Measurements from ENCODE around the gene ENTPD2.

Gene ENTPD2

GRCh38 chr9:137078701-137079400 is 25.0 kb upstream of the ENTPD2 start:
- DNase-seq, result no peak

DNA sequence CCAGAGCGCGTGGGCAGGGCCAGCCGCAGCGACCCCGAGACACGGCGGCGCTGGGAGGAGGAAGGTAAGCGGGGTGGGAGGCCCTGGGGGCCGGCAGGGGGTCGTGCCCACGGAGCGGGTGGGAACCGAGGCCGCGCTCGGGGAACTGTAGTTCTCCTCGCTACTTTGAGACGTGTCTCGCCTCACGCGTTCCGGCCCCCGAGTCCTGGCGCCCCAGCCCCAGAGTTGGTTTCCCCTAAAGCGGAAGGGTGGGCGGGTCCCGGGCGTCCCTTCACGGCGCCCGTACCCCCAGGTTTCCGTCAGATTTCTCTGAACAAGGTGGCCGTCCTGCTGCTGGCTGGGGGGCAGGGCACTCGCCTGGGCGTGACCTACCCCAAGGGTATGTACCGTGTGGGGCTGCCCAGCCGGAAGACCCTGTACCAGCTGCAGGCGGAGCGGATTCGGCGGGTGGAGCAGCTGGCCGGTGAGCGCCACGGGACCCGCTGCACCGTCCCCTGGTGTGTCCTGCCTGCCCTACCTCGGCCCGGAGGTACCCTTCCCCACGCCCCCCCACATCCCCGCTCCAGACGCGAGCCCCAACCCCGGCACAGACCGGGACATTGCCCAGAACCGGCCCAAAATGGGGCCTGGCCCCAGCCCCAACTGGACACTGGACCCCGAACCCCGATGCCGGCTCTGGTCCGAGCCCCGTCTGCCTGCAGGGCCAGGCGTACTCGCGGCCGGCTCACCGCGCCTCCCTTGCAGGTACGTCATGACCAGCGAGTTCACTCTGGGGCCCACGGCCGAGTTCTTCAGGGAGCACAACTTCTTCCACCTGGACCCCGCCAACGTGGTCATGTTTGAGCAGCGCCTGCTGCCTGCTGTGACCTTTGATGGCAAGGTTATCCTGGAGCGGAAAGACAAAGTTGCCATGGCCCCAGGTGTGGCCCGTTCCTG is 24.2 kb upstream of the ENTPD2 start:
- DNase-seq, result no peak

DNA sequence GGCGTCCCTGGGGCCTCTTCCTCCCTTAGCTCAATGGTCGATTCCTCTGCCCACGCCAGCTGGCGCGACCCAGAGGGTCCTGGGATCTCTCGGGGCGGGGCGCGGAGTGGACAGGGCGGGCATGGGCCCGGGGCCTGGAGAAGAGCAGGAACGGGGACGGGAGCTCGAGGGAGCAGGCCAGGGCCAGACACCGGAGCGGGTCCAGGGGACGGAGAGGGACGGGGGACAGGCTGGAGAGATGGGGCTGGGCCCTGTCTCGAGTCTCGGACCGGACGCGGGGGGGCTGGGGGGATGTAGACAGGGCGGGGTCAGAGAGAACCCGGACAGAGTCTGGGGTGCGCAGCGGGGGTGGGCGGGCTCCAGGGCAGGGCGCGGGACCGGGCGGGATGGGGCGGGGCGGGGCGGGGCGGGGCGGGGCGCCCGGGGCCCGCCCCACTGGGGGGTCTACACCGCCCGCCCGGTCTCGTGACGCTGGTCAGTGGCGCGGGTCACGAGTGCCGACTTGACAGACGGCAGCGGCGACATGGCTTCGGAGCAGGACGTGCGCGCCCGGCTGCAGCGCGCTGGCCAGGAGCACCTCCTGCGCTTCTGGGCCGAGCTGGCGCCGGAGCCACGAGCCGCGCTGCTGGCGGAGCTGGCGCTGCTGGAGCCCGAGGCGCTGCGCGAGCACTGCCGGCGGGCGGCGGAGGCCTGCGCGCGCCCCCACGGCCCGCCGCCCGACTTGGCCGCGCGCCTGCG is 23.3 kb upstream of the ENTPD2 start, which contains the start of gene UAP1L1:
TSS of gene UAP1L1 (plus strand) at position 508 of the 738 bp plus-strand sequence. CDS start at position 524, 16 bp downstream.
- DNase-seq, result peak; percentile 62

- DNase-seq, result no peak
These were observed 22.8 kb upstream of the ENTPD2 start for GRCh38 chr9:137076636-137077009.

- DNase-seq, result no peak
These were observed 21.5 kb upstream of the ENTPD2 start for GRCh38 chr9:137075275-137075775.

- DNase-seq, result no peak
These were observed 20.9 kb upstream of the ENTPD2 start for GRCh38 chr9:137074657-137075274.

DNA sequence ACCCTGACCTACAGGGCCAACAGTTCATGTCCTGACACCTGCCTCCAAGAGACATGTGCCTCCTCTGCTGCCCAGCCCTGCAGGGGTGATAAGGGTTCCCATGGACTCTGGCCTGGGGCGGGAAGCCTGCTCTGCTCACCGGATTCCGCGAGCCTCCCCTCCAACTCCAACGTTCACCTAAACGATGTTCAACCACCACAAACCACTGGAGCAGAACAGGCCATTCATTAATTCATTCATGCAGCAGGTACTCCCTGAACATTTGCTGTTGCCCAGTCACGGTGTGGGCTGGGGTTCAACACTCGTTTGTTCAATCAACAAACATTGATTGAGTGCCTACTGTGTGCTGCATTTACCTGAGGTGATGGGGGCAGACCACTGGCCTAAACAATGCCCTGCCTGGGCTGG is 20.1 kb upstream of the ENTPD2 start:
- no peak for DNase-seq

DNA sequence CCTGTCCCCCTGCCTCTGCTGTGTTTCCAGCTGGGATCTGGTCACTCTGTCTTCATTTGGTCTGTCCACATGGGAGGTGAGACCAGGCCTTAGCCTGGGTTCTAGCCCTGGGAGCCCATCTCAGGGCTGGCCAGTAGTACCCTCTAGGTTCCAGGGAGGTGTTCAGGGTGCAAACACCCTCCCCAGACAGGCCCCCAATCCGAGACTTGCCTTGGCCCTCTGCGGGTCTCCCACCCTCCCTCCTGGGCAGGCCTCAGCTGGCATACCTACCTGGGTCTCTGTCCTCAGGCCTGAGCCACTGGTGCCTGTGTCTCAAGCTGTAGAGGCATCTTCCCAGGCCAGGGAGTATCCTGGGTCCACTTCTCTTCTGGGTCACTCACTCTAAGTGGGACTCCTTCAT is 17.4 kb upstream of the ENTPD2 start:
- no peak for DNase-seq

DNA sequence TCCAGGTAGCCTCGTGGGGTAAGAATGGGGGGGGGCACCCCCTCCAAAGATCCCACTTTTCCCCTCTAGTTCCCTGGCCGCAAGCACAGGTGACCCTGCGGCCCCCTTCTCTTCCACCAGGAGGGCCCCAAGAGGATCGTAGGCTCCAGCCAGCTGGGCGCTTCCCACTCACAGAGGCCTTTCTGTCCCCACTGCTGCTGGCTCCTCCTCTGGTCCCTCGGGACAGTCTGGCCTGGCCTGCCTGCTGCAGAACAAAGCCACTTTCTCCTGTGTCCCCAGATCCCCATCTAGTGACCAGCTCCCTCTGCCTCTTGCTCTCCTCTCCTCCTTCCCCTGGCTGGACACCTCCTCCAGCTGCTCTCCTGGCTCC is 17.0 kb upstream of the ENTPD2 start:
- DNase-seq, result no peak

GRCh38 chr9:137070201-137070905 is 16.5 kb upstream of the ENTPD2 start, which contains the start of gene SAPCD2:
TSS of gene SAPCD2 (minus strand) at chr9:137070557. CDS start at chr9:137070460, 97 bp downstream.
- DNase-seq, result peak; percentile 79

GRCh38 chr9:137069508-137070091 is 15.7 kb upstream of the ENTPD2 start:
- DNase-seq, result no peak

DNA sequence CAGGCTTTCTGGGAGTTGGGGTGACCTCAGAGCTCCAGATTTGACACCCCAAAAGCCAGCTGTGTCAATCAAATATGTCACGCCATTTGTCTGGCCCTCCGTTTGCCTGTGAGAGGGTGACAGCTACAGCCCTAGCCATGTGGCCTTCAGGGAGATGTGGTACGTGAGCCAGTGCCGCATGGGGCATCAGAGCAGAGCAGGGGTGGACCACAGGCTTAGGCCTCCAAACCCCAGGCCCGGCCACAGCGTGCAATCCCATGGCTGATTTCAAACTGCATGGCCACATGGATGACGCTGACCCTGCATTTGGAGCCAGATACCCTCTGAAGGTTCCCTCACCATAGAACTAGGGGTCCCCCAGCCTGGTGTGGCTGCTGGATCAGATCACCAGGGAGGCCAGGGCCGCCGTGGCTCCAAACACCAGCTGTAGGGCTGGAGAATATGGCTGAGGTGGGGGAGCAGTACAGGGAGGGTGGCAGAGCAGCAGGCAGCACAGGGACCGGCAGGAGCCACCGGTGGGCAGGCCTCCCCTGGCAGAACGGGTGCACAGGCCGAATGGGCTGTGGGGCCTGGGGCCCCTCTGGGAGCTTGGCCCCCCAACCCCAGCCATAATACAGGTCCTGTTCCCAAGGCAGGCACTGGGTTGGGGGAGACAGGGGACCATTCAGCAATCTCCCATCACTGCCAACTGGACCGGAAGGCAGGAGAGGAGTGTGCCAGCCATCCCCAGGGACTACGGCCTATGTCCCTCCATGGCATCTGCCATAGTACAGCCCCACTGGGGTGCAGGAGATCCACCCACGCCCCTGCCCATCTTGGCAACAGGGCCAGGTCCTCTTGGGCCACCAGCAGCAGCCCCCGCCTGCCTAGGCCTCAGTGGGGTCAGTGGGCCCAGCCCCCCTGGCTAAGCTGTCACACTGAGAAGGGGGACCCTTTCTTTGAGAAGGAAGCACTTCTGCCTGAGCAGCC is 15.0 kb upstream of the ENTPD2 start:
- DNase-seq, result no peak

DNA sequence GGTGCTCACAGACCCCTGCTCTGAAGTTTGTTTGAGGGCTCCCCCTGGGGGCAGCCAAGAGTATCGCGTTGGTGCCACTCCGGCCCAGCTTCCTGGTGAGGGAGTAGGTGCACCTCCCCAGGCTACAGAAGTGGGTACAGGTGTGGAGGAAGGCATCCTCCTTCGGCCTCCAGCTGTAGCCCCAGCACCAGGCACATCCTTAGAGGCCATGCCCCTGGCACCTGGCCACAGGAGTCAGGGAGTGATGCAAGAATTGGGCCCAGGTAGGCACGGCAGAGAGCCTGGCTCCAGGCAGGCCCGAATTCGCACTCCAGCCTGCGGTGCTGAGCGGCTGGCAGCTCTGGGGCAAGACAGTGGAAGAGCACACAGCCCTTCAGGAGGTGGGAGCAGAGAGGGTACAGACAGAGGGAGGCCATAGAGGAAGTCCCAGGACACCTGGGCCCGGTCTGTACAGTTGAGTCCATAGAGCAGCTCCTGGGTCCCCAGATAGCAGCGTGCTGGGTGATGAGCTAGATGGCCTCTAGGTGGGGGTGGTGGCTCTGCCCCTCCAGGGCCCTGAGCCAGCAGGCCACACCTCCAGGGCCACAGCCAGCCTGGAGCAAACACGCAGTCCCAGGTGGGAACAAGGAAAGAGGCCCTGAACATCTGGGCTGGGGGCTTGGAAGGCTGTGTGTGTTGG is 14.1 kb upstream of the ENTPD2 start:
- peak; percentile 58 for DNase-seq

DNA sequence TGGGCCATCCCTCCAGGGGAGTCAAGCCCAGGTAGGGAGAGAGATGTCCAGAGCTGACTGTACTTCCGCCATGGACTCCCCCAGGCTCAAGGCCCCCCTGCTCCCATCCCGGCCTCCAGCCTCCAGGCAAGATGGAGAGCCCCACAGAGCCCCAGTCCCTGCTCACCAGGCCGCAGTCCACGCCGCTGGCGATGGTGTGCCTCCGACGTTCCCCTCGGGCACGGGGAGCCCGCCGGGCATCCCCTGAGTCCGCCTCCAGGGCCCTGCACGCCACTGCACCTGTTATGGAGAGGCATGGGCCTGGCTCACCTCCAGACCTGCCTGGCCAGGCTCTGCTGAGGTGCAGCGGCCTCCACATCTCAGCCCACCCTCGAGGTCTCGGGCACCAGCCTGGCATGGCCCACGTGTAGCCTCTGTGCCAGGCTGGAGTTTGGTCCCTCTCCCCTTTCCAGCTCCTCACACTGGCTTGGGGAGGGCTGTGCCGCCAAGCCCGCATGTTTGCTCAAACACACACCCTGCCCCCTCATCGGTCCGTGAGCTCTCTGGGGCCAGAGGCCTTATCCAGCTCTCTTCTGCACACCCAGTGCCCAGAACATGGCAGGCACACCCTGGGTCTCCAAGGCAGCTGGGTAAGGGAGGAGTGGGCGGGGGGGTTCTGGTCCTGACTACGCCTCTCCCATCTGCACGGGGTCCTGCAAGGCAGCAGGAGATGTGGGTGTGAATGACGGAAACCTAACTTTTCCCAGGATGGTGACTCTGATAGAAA is 12.4 kb upstream of the ENTPD2 start:
- no peak for DNase-seq

DNA sequence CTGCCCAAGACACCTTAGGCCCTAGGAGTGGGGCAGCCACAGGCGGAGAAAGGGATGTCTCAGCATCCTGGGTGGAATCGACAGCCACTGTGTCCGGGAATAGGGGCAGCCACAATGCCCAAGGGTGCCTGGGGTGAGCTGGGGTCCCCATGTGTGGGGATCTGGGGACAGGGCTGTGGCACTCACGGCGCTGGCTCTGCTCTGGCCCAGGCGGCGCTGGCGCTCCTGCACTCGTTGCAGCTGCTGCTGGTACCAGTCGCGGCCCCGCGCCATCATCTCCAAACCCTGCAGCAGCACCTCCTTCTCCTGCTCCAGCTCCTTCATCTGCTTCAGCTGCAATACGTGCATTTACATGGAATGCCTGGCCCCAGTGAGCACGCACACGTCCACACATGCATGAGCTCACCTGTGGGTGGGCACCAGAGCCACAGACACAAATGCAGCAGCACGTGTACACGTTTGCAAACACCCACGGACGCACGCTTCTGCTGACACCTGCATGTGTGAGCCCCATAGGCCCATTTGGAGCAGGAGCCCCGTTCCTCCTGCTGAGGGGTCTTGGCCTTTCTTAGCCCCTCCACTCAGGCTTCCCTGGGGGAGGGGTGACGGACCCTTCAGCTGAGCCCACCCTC is 11.6 kb upstream of the ENTPD2 start:
- DNase-seq, result no peak

DNA sequence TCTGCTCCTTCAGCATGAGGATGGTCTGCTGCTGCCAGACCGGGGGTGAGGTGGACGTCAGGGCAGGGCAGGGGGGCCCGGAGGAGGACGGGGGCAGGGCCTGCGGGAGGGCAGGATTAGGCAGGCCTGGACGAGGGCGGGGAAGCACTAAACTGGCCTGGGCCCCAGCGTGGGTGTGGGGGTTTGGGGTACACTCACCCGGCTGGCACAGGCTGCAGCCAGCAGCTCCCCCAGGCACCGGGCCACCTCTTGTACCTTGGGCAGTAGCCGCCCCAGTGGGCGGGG is 11.0 kb upstream of the ENTPD2 start:
- no peak for DNase-seq

- no peak for DNase-seq
These were observed 10.4 kb upstream of the ENTPD2 start for GRCh38 chr9:137064027-137064879.
